HepG2 (cell line): Measurements from ENCODE around the gene SYCE1. TPM values are rescaled to one million over a fixed set of nuclear protein-coding genes. Genes with fewer than 3 reads are reported as not detected.

ENCODE experiments used
- ATAC-seq: fragments of 200-7000 bp; cut with Tn5 transposase; 3 replicates; pipeline ENCODE4 v1.9.1; 2020; ENCODE audit warnings: mild to moderate bottlenecking, moderate library complexity
- BruUV-seq: library from RNA; stranded (reverse); fragments of 400-500 nt; replicated peaks from 2 replicates; lab custom pipeline; 2021; lab: Mats Ljungman, UMichigan
- CTCF ChIA-PET: fragments of 300-600 bp; formaldehyde crosslinking; extraction: SDS; loops from one replicate; lab custom pipeline; 2021; ENCODE audit warnings: low total read pairs, inconsistent platforms, low intra/inter-chr PET ratio; lab: Yijun Ruan, JAX
- POLR2A ChIA-PET: fragments of 350-600 bp; sonication (Branson Sonifier 250); formaldehyde crosslinking; loops from one replicate; lab custom pipeline; 2020; ENCODE audit warnings: antibody characterized with exemption, inconsistent platforms; lab: Yijun Ruan, JAX
- DNase-seq: peaks from one replicate; pipeline ENCODE4 v3.0.0-alpha.2; 2015; ENCODE audit warnings: low spot score
- FAIRE-seq: peaks from 3 replicates; lab custom pipeline; 2011; peaks lifted over from hg19 to GRCh38; lab: Jason Lieb, UNC
- H2AFZ ChIP-seq: one replicate; pipeline ENCODE4 v1.6.1; 2011; ENCODE audit warnings: low read length, inconsistent platforms
- H3K27ac ChIP-seq: fragments of 300-600 bp; 3 replicates; pipeline ENCODE4 v1.8.0; 2011; ENCODE audit warnings: mixed run types, mild to moderate bottlenecking, mixed read lengths, low read length, inconsistent platforms; ENCODE audit not compliant: insufficient read depth; ENCODE audit errors: extremely low read length
- H3K27me3 ChIP-seq, 2 experiments: fragments of 200-600 bp in 1 of 2; 2 replicates in 1 of 2; 3 replicates in 1 of 2; pipeline versions ENCODE4 v1.6.0 to v1.8.0; 2011; ENCODE audit warnings: low read length in 2 of 2, mild to moderate bottlenecking in 2 of 2, moderate library complexity in 2 of 2, inconsistent platforms in 1 of 2; ENCODE audit not compliant: insufficient read depth in 2 of 2, control insufficient read depth in 1 of 2
- H3K36me3 ChIP-seq, 2 experiments: fragments of 200-600 bp in 1 of 2; replicated peaks in 1 of 2; 2 replicates in 1 of 2; 3 replicates in 1 of 2; pipeline versions ENCODE4 v1.5.1 to v1.8.0; 2011; ENCODE audit warnings: low read length in 2 of 2, inconsistent platforms in 1 of 2; ENCODE audit not compliant: insufficient read depth in 2 of 2, control insufficient read depth in 1 of 2
- H3K4me1 ChIP-seq: 2 replicates; pipeline ENCODE4 v1.5.1; 2012; ENCODE audit warnings: low read length, inconsistent platforms; ENCODE audit not compliant: insufficient read depth
- H3K4me2 ChIP-seq: 2 replicates; pipeline ENCODE4 v1.6.0; 2011; ENCODE audit warnings: low read depth, low read length, inconsistent platforms
- H3K4me3 ChIP-seq, 3 experiments: fragments of 200-600 bp in 1 of 3; sonication (generic), shearing (Covaris generic) in 1 of 3; replicated peaks in 1 of 3; 2 replicates each; pipeline ENCODE4 v1.5.1; 2011 to 2016; ENCODE audit warnings: low read length in 3 of 3, inconsistent platforms in 2 of 3, low read depth in 2 of 3, mild to moderate bottlenecking in 2 of 3, control low read depth in 1 of 3, mixed read lengths in 1 of 3; ENCODE audit not compliant: insufficient read depth in 1 of 3
- H3K79me2 ChIP-seq: one replicate; pipeline ENCODE4 v1.6.1; 2011; ENCODE audit warnings: low read length, inconsistent platforms; ENCODE audit not compliant: insufficient read depth
- H3K9ac ChIP-seq: 2 replicates; pipeline ENCODE4 v1.6.0; 2011; ENCODE audit warnings: mild to moderate bottlenecking, low read depth, low read length, inconsistent platforms; ENCODE audit not compliant: insufficient read depth
- H3K9me3 ChIP-seq: 2 replicates; pipeline ENCODE4 v1.5.1; 2012; ENCODE audit warnings: mild to moderate bottlenecking, low read length
- H4K20me1 ChIP-seq: 2 replicates; pipeline ENCODE4 v1.6.0; 2011; ENCODE audit warnings: inconsistent platforms, mild to moderate bottlenecking, low read length, moderate library complexity; ENCODE audit not compliant: insufficient read depth
- AKAP8 ChIP-seq: sonication (generic); formaldehyde crosslinking; IDR thresholded peaks from 2 replicates; pipeline ENCODE4 v1.5.1; 2020; ENCODE audit warnings: mild to moderate bottlenecking, missing genetic modification reagents
- CREB1 ChIP-seq, 2 experiments: fragments of 450-650 bp in 1 of 2; IDR thresholded peaks; 2 replicates each; pipeline ENCODE4 v1.6.1; 2016 to 2017; ENCODE audit warnings: control low read depth in 1 of 2, mild to moderate bottlenecking in 1 of 2, missing compliant biosample characterization in 1 of 2, missing genetic modification characterization in 1 of 2
- HNF4G ChIP-seq, 2 experiments: sonication (generic) in 1 of 2; formaldehyde crosslinking in 1 of 2; IDR thresholded peaks; 2 replicates each; pipeline versions ENCODE4 v1.4.0 to v1.6.1; 2011 to 2020; ENCODE audit warnings: borderline replicate concordance in 2 of 2, low read depth in 2 of 2, mild to moderate bottlenecking in 2 of 2, low read length in 1 of 2, missing genetic modification reagents in 1 of 2, moderate library complexity in 1 of 2
- KDM5A ChIP-seq: fragments of 200-600 bp; sonication (generic); IDR thresholded peaks from 2 replicates; pipeline ENCODE4 v1.7.0; 2018; ENCODE audit warnings: antibody characterized with exemption, mild to moderate bottlenecking, low read length, borderline replicate concordance
- PAXIP1 ChIP-seq: sonication (generic); formaldehyde crosslinking; conservative IDR thresholded peaks from 2 replicates; pipeline ENCODE4 v1.4.0; 2020; ENCODE audit warnings: mild to moderate bottlenecking, missing genetic modification reagents, moderate library complexity
- PPARG ChIP-seq: conservative IDR thresholded peaks from 2 replicates; pipeline ENCODE4 v1.6.1; 2016; ENCODE audit warnings: missing biosample characterization, missing genetic modification reagents
- WIZ ChIP-seq: sonication (generic); formaldehyde crosslinking; IDR thresholded peaks from 2 replicates; pipeline ENCODE4 v1.5.1; 2020; ENCODE audit warnings: mild to moderate bottlenecking, missing genetic modification reagents
- ZBTB26 ChIP-seq: IDR thresholded peaks from 2 replicates; pipeline ENCODE4 v1.6.1; 2016; ENCODE audit warnings: missing compliant biosample characterization, missing genetic modification reagents, borderline replicate concordance
- ZNF331 ChIP-seq: sonication (generic); formaldehyde crosslinking; IDR thresholded peaks from 2 replicates; pipeline ENCODE4 v1.4.0; 2020; ENCODE audit warnings: missing genetic modification reagents
- ZNF574 ChIP-seq: sonication (generic); formaldehyde crosslinking; IDR thresholded peaks from 2 replicates; pipeline ENCODE4 v1.4.0; 2020; ENCODE audit warnings: missing genetic modification reagents
- WGBS: methylation state at CpG from one replicate; pipeline ENCODE4 v1.1.6; 2017; ENCODE audit warnings: low lambda C conversion rate; 5-methylcytosine and 5-hydroxymethylcytosine counted together
- in situ Hi-C: cut with HindIII; loops from 2 replicates; pipeline ENCODE4 v1.10.0; 2017; ENCODE audit warnings: low pct_unique_long_range_greater_than_20kb; ENCODE audit not compliant: extremely low pct_ligation_motif_present
- intact Hi-C: fragments of 100-400 bp; cut with micrococcal nuclease; formaldehyde crosslinking; loops from one replicate; pipeline ENCODE4 v1.10.0; 2022; ENCODE audit not compliant: unreplicated experiment
- polyA plus RNA-seq, 8 experiments: library from polyadenylated mRNA; depleted of rRNA in 3 of 8; stranded (reverse) in 7 of 8; unstranded in 1 of 8; fragments of >200 nt; fragmentation: Illumina TruSeq in 4 of 8; extraction: Trizol in 4 of 8; gene quantifications; 2 replicates each; pipeline versions ENCODE4 v1.2.1 to v1.2.3, GENCODE V29; 2011 to 2016; ENCODE audit warnings: low read depth in 4 of 8, missing spikeins in 1 of 8, mixed read lengths in 1 of 8; ENCODE audit not compliant: insufficient read depth in 1 of 8
- total RNA-seq, 5 experiments: library from RNA; depleted of rRNA; stranded (reverse); fragments of >200 nt; fragmentation: Illumina TruSeq; extraction: Trizol; gene quantifications; 2 replicates each; pipeline ENCODE4 v1.2.3, GENCODE V29; 2016; ENCODE audit warnings: low read depth in 1 of 5
- TF ChIP-seq, protein P1 (sequence below): sonication (generic); formaldehyde crosslinking; IDR thresholded peaks from 2 replicates; pipeline ENCODE4 v1.8.0; 2022; ENCODE audit warnings: mild to moderate bottlenecking, missing genetic modification reagents

Gene SYCE1
- total and polyA plus RNA-seq, 2 of the 13 experiments (the other 11 are each of a cell fraction or from before 2014, with no cell fraction given) = not detected

GRCh38 chr10:133555521-133555920 lies 9.9 kb downstream of the SYCE1 start (continued):
- no peak for TF ChIP-seq PAXIP1 (CRISPR knock-in tag)
- TF ChIP-seq AKAP8 (CRISPR knock-in tag) = no peak

- CTCF ChIA-PET = no interaction called here
- no peak overlapping the region for H3K9ac ChIP-seq
- no peak for DNase-seq
- no peaks in the 10 kb centered on the region for H3K4me1 ChIP-seq
- no TSS peak for BruUV-seq
- H3K27me3 ChIP-seq = peaks cover 0 to 34% of the 10 kb centered on the region in 2 experiments
- H3K4me2 ChIP-seq = no peak overlapping the region
- no peak overlapping the region for H3K4me3 ChIP-seq
- no peak overlapping the region for H3K27ac ChIP-seq
- POLR2A ChIA-PET = no interaction called here
- FAIRE-seq = no peak
- 0% methylated on average over 3 of the region's 4 CpGs for WGBS
- H3K9me3 ChIP-seq = no peaks in the 10 kb centered on the region
- in situ Hi-C loops (no loop called here), intact Hi-C loops (no loop called here)
- H4K20me1 ChIP-seq = no peaks in the 10 kb centered on the region
- H3K36me3 ChIP-seq = no peaks in the 10 kb centered on the region
- ATAC-seq = no peak
- H3K79me2 ChIP-seq = no peaks in the 10 kb centered on the region
- H2AFZ ChIP-seq = no peak overlapping the region
- TF ChIP-seq, protein P1, sequence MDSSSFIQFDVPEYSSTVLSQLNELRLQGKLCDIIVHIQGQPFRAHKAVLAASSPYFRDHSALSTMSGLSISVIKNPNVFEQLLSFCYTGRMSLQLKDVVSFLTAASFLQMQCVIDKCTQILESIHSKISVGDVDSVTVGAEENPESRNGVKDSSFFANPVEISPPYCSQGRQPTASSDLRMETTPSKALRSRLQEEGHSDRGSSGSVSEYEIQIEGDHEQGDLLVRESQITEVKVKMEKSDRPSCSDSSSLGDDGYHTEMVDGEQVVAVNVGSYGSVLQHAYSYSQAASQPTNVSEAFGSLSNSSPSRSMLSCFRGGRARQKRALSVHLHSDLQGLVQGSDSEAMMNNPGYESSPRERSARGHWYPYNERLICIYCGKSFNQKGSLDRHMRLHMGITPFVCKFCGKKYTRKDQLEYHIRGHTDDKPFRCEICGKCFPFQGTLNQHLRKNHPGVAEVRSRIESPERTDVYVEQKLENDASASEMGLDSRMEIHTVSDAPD (CRISPR knock-in tag) = no peak
- no peak for TF ChIP-seq ZNF574
- no peak for TF ChIP-seq PPARG
- TF ChIP-seq ZNF331 (CRISPR knock-in tag) = no peak
- no peak for TF ChIP-seq ZBTB26 (CRISPR knock-in tag)
- TF ChIP-seq HNF4G (IDR thresholded peaks at IDR 0.05; ENCODE audit: borderline replicate concordance, low read depth, low read length) = no peak
- no peak for TF ChIP-seq HNF4G (CRISPR knock-in tag; IDR thresholded peaks at IDR 0.05; ENCODE audit: borderline replicate concordance, low read depth)
- no peak for TF ChIP-seq KDM5A
- TF ChIP-seq CREB1 (IDR thresholded peaks at IDR 0.05) = no peak
- no peak for TF ChIP-seq CREB1 (CRISPR knock-in tag; IDR thresholded peaks at IDR 0.05)
- no peak for TF ChIP-seq WIZ (CRISPR knock-in tag)
Measured at GRCh38 chr10:133554600-133554999, 10.8 kb downstream of the SYCE1 start.
